Spleen (tissue), 13 donors: ENCODE measurements around the gene ACADS. TPM values are rescaled to one million over a fixed set of nuclear protein-coding genes. Genes with fewer than 3 reads are reported as not detected.
A peak's percentile ranks its signal among the peaks of the same experiment; 100 is the strongest.

Experiments used
- DNase-seq: peaks from one replicate; pipeline ENCODE4 v3.0.0-alpha.2; 2020
- H3K27ac ChIP-seq, 8 donors: fragments of 200-600 bp; sonication (generic) in 7 of 8; 1 replicate in 4 of 8; 2 replicates in 4 of 8; pipeline versions ENCODE4 v1.5.0 to v1.8.0; 2016 to 2021; ENCODE audit warnings: inconsistent platforms in 4 of 8, mild to moderate bottlenecking in 4 of 8, moderate library complexity in 1 of 8
- H3K27me3 ChIP-seq, 7 donors: fragments of 200-600 bp; sonication (generic) in 6 of 7; replicated peaks in 1 of 7; 1 replicate in 4 of 7; 2 replicates in 3 of 7; pipeline versions ENCODE4 v1.5.0 to v1.8.0; 2016 to 2021; ENCODE audit warnings: inconsistent platforms in 3 of 7, mild to moderate bottlenecking in 1 of 7
- H3K36me3 ChIP-seq, 6 donors: fragments of 200-600 bp; sonication (generic) in 5 of 6; 1 replicate in 4 of 6; 2 replicates in 2 of 6; pipeline versions ENCODE4 v1.5.0 to v1.8.0; 2016 to 2021; ENCODE audit warnings: inconsistent platforms in 2 of 6
- H3K4me1 ChIP-seq, 6 donors: fragments of 200-600 bp; sonication (generic) in 5 of 6; 1 replicate in 3 of 6; 2 replicates in 3 of 6; pipeline versions ENCODE4 v1.5.0 to v1.8.0; 2016 to 2021; ENCODE audit warnings: inconsistent platforms in 3 of 6
- H3K4me3 ChIP-seq, 8 donors: fragments of 200-600 bp; sonication (generic) in 7 of 8; 1 replicate in 4 of 8; 2 replicates in 4 of 8; pipeline versions ENCODE4 v1.5.0 to v1.8.0; 2016 to 2021; ENCODE audit warnings: inconsistent platforms in 4 of 8, mild to moderate bottlenecking in 4 of 8, moderate library complexity in 2 of 8
- H3K9me3 ChIP-seq, 8 donors: fragments of 200-600 bp; sonication (generic) in 7 of 8; 1 replicate in 4 of 8; 2 replicates in 4 of 8; pipeline versions ENCODE4 v1.5.0 to v1.8.0; 2016 to 2021; ENCODE audit warnings: inconsistent platforms in 4 of 8
- POLR2A ChIP-seq, 3 donors: fragments of 450-650 bp; IDR thresholded peaks; one replicate each; pipeline ENCODE4 v1.5.1; 2017; ENCODE audit warnings: antibody characterized with exemption in 3 of 3, mild to moderate bottlenecking in 1 of 3
- POLR2AphosphoS5 ChIP-seq, 3 donors: sonication (generic); formaldehyde crosslinking; IDR thresholded peaks; one replicate each; pipeline ENCODE4 v1.5.1; 2017; ENCODE audit warnings: antibody characterized with exemption in 3 of 3
- WGBS, 5 donors: extraction: QIAGEN DNeasy Blood & Tissue Kit in 3 of 5; methylation state at CpG; one replicate each; pipeline versions ENCODE4 v1.1.5 to v1.1.7; 2013 to 2018; 5-methylcytosine and 5-hydroxymethylcytosine counted together
- intact Hi-C: fragments of 100-400 bp; cut with DNase I; formaldehyde crosslinking; loops from one replicate; pipeline ENCODE4 v1.15.0; 2023; ENCODE audit warnings: low total_unique reads
- long read RNA-seq, 2 donors: transcript quantifications; one replicate each; lab custom pipeline, GENCODE V29; 2026
- polyA plus RNA-seq, 3 donors: library from polyadenylated mRNA; stranded (reverse); fragments of 200-250 nt; gene quantifications; one replicate each; pipeline ENCODE4 v1.2.1, GENCODE V29; 2013
- total RNA-seq, 7 donors: library from RNA; depleted of rRNA in 3 of 7; stranded (reverse); fragments of >200 nt in 3 of 7; fragmentation: NEBNext Ultra II Directional in 4 of 7; extraction: Animal tissue kit (Norgen Biotek cat#: 25700) in 4 of 7; gene quantifications; one replicate each; pipeline versions ENCODE4 v1.1.0 to v1.2.1, GENCODE V29; 2016 to 2021
- TF ChIP-seq, protein P1 (sequence below), 11 experiments: fragments of 200-600 bp in 7 of 11; fragments of 450-650 bp in 4 of 11; sonication (generic) in 4 of 11; IDR thresholded peaks in 8 of 11; conservative IDR thresholded peaks in 3 of 11; 1 replicate in 7 of 11; 2 replicates in 4 of 11; pipeline versions ENCODE4 v1.4.0 to v1.8.0; 2016 to 2021; ENCODE audit warnings: antibody characterized with exemption in 11 of 11, inconsistent platforms in 4 of 11, mild to moderate bottlenecking in 1 of 11
- donor health status: healthy with polysubstance abuse.
- donor health status: DM: no; HTN: no; CAD: no; lungs with moderate emphysema.
- donor health status: DM: no; HTN: no; CAD: no.
- donor health status: Bipolar disorder and iron deficiency.
- donor health status: healthy.
- donor health status: DM: no; HTN: no; CAD: no.
- donor health status: DM: yes; HTN: yes; CAD: no.

ACADS gene
- total RNA-seq = 10 to 100 TPM; 21.4 to 55.1 (median 35.1) TPM
- polyA plus RNA-seq = 10 to 100 TPM; 21.2 to 66.4 (median 40.1) TPM
- long read RNA-seq, donor 1, transcript ACADS-201 (10 exons, 1,950 nt) = major isoform, 8 of 8 reads
- long read RNA-seq, donor 1, partial matches to known transcripts = 0 of 8 reads
- long read RNA-seq, donor 1, other reads (novel, unspliced or antisense) = 0 of 8 reads
- long read RNA-seq, donor 2, transcript ACADS-201 (10 exons, 1,950 nt) = major isoform, 8 of 9 reads
- long read RNA-seq, donor 2, partial matches to known transcripts = 0 of 9 reads
- long read RNA-seq, donor 2, other reads (novel, unspliced or antisense) = 0 of 9 reads

GRCh38 chr12:120725659-120726509 lies at the start of gene ACADS:
TSS of gene ACADS (plus strand) at chr12:120725826. CDS start at chr12:120725886, 60 bp downstream.
- DNase-seq = peak; percentile 98
- peak within 1 kb of the TSS; percentile 57 to 90 (median 84) for H3K27ac ChIP-seq
- intact Hi-C loops = loop anchor here (10.0 kb wide), 1 partner anchor 239 kb away; no protein-coding TSS in a partner anchor
- WGBS, 5 donors = 6 to 13% (median 9%) methylated on average over 32 to 66 of the region's 66 CpGs
- H3K27me3 ChIP-seq = no peaks in the 10 kb centered on the region
- H3K36me3 ChIP-seq = peaks cover 6 to 77% (median 32%) of the 10 kb centered on the region in 6 donors
- H3K4me3 ChIP-seq = peak within 1 kb of the TSS; percentile 59 to 91 (median 71)
- H3K9me3 ChIP-seq = no peaks in the 10 kb centered on the region
- H3K4me1 ChIP-seq = peaks cover 6 to 53% (median 29%) of the 10 kb centered on the region in 6 donors
- TF ChIP-seq, protein P1, sequence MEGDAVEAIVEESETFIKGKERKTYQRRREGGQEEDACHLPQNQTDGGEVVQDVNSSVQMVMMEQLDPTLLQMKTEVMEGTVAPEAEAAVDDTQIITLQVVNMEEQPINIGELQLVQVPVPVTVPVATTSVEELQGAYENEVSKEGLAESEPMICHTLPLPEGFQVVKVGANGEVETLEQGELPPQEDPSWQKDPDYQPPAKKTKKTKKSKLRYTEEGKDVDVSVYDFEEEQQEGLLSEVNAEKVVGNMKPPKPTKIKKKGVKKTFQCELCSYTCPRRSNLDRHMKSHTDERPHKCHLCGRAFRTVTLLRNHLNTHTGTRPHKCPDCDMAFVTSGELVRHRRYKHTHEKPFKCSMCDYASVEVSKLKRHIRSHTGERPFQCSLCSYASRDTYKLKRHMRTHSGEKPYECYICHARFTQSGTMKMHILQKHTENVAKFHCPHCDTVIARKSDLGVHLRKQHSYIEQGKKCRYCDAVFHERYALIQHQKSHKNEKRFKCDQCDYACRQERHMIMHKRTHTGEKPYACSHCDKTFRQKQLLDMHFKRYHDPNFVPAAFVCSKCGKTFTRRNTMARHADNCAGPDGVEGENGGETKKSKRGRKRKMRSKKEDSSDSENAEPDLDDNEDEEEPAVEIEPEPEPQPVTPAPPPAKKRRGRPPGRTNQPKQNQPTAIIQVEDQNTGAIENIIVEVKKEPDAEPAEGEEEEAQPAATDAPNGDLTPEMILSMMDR (IDR thresholded peaks at IDR 0.05 in 8 of 11, conservative IDR thresholded peaks at IDR 0.05 in 3 of 11) = peak in 3 of 11 experiments; percentile 12 to 46 (median 27)
- TF ChIP-seq POLR2A (IDR thresholded peaks at IDR 0.05) (peak in 1 of 3 donors; percentile 16), POLR2AphosphoS5 (IDR thresholded peaks at IDR 0.05) (peak; percentile 85 to 92 (median 89))

DNA sequence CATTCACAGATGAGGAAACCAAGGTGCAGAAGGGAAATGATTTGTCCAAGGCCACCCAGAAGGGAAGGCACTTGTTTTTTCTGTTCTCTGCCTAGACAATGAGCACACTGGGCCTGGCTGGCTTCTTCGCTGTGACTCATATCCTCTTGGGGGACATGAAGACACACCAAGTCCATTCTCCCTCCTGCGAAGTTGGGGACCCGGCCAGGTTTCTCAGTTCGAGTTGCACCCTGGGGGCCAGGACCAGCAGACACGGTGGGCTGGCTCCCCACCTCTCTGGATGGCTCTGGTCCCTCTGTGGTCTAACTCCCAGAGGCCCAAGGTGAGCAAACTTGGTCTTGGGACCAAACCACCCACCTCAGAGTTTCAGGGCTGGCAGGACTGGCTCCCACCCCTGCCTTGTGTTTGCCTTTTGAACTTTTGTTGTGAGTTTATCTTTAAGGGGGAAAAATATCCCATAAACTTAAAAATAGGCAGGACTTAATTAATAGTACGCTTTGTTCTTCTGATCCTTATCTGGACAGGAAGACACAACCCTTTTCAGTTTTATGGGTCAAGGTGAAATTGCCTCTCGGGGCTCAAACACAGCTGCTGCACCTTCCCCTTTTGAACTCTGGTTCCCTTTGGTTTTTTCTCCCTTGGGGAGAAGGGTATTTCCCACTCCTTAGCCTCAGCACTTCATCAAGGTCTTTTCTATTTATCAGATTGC lies 47.7 kb upstream of the ACADS start:
- WGBS, 5 donors = 26 to 39% (median 32%) methylated on average over 5 to 7 of the region's 7 CpGs
- TF ChIP-seq POLR2AphosphoS5 (IDR thresholded peaks at IDR 0.05) = peak in 2 of 3 donors; percentile 38 to 63
- TF ChIP-seq, protein P1 (IDR thresholded peaks at IDR 0.05 in 8 of 11, conservative IDR thresholded peaks at IDR 0.05 in 3 of 11) = no peak
- no peak for DNase-seq
- no peaks in the 10 kb centered on the region for H3K9me3 ChIP-seq
- no peak overlapping the region for H3K4me3 ChIP-seq
- H3K27me3 ChIP-seq = no peaks in the 10 kb centered on the region
- peak overlapping the region; percentile 61 to 86 (median 79) for H3K27ac ChIP-seq
- peaks cover 13 to 56% (median 38%) of the 10 kb centered on the region in 6 donors for H3K4me1 ChIP-seq
- no peaks in the 10 kb centered on the region for H3K36me3 ChIP-seq
- intact Hi-C loops = no loop called here

GRCh38 chr12:120678572-120678971 lies 47.1 kb upstream of the ACADS start:
- DNase-seq = no peak
- 37 to 52% (median 42%) methylated on average over 8 of the region's 8 CpGs for WGBS, 5 donors
- H3K27ac ChIP-seq = peak overlapping the region in 7 of 8 donors; percentile 61 to 86 (median 80)
- no peaks in the 10 kb centered on the region for H3K9me3 ChIP-seq
- TF ChIP-seq POLR2A (IDR thresholded peaks at IDR 0.05) = no peak
- no peak for TF ChIP-seq POLR2AphosphoS5 (IDR thresholded peaks at IDR 0.05)
- TF ChIP-seq, protein P1 (IDR thresholded peaks at IDR 0.05 in 8 of 11, conservative IDR thresholded peaks at IDR 0.05 in 3 of 11) = no peak
- no peaks in the 10 kb centered on the region for H3K36me3 ChIP-seq
- H3K4me1 ChIP-seq = peaks cover 13 to 56% (median 36%) of the 10 kb centered on the region in 6 donors
- intact Hi-C loops = no loop called here
- no peak overlapping the region for H3K4me3 ChIP-seq
- H3K27me3 ChIP-seq = no peaks in the 10 kb centered on the region
